Activated CD4-positive, alpha-beta T cell treated with anti-CD3 and anti-CD28 coated beads for 36 hours (primary cell): Measurements from ENCODE around the gene CALN1. TPM values are rescaled to one million over a fixed set of nuclear protein-coding genes. Genes with fewer than 3 reads are reported as not detected.
"Not testable (repeated sequence)": the region's sequence is repeated elsewhere in the genome, so short reads cannot be mapped to it uniquely, and the experiment has no call there.

Experiments used
- ATAC-seq: fragments of 200-7000 bp; cut with Tn5 transposase; one replicate; pipeline ENCODE4 v1.10.0; 2021; ENCODE audit warnings: mild to moderate bottlenecking, moderate library complexity
- CTCF ChIA-PET: fragments of 350-600 bp; sonication (Branson Sonifier 250); formaldehyde crosslinking; loops from one replicate; lab custom pipeline; 2021; ENCODE audit warnings: antibody characterized with exemption; lab: Charles Lee
- POLR2A ChIA-PET: fragments of 350-600 bp; sonication (Branson Sonifier 250); formaldehyde crosslinking; loops from one replicate; lab custom pipeline; 2021; ENCODE audit warnings: antibody characterized with exemption, inconsistent platforms; lab: Charles Lee
- DNase-seq: peaks from one replicate; pipeline ENCODE4 v3.0.0-alpha.2; 2020
- H3K27ac Mint-ChIP-seq: one replicate; pipeline ENCODE4 v1.8.0; 2021; ENCODE audit warnings: mixed read lengths
- H3K27me3 Mint-ChIP-seq: one replicate; pipeline ENCODE4 v1.8.0; 2021; ENCODE audit warnings: mixed read lengths
- H3K36me3 Mint-ChIP-seq: one replicate; pipeline ENCODE4 v1.8.0; 2021; ENCODE audit warnings: low read depth, mixed read lengths
- H3K4me1 Mint-ChIP-seq: one replicate; pipeline ENCODE4 v1.8.0; 2021; ENCODE audit warnings: mixed read lengths
- H3K4me3 Mint-ChIP-seq: one replicate; pipeline ENCODE4 v1.8.0; 2021; ENCODE audit warnings: mild to moderate bottlenecking, moderate library complexity, mixed read lengths
- H3K9me3 Mint-ChIP-seq: one replicate; pipeline ENCODE4 v1.8.0; 2021; ENCODE audit warnings: low read depth, mixed read lengths
- intact Hi-C, 2 experiments: fragments of 100-400 bp; cut with DNase I in 1 of 2; cut with micrococcal nuclease in 1 of 2; formaldehyde crosslinking; loops; one replicate each; pipeline versions ENCODE4 v1.14.2 to v1.15.1; 2022 to 2024; cut with DNase I, micrococcal nuclease
- total RNA-seq, 2 experiments: library from RNA; stranded (reverse); gene quantifications; one replicate each; pipeline ENCODE4 v1.2.3, GENCODE V29; 2021

CALN1 gene
- total RNA-seq, 2 experiments from 2014 or later, result 0.11 to 0.12 TPM

DNA sequence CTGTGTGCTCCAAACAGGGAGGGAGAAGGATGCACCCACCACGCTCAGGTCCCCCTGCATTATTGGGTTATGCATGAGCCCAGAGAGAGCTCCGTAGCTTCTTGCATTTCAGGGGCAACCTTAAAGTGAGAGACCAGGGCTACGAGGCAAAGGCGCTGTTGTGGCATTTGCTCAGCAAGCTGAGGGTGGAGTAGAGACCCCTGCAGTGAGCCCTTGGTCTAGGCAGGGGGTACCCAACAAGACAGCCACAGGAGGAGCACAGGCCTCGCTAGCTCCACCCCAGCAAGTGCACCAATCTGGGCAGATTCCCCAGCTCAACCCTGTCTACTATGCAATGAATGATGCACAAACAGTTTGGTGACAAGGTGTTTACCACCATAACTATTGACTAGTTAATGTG lies 198.4 kb downstream of the CALN1 start:
- peaks cover 9% of the 10 kb centered on the region for H3K9me3 Mint-ChIP-seq
- CTCF ChIA-PET, result interaction anchor here (0.6 kb wide), 1 partner anchor 1564 kb away, joined by 3 read pairs; no protein-coding TSS in a partner anchor
- no peaks in the 10 kb centered on the region for H3K4me1 Mint-ChIP-seq
- POLR2A ChIA-PET, result no interaction called here
- H3K27me3 Mint-ChIP-seq, result no peaks in the 10 kb centered on the region
- intact Hi-C loops, result loop anchor here in 1 of 2 experiments (10.0 kb wide), 1 partner anchor 309 kb away; no protein-coding TSS in a partner anchor
- ATAC-seq (no peak), DNase-seq (no peak)
- no peaks in the 10 kb centered on the region for H3K36me3 Mint-ChIP-seq
- no peak overlapping the region for H3K4me3 Mint-ChIP-seq
- H3K27ac Mint-ChIP-seq, result no peak overlapping the region

DNA sequence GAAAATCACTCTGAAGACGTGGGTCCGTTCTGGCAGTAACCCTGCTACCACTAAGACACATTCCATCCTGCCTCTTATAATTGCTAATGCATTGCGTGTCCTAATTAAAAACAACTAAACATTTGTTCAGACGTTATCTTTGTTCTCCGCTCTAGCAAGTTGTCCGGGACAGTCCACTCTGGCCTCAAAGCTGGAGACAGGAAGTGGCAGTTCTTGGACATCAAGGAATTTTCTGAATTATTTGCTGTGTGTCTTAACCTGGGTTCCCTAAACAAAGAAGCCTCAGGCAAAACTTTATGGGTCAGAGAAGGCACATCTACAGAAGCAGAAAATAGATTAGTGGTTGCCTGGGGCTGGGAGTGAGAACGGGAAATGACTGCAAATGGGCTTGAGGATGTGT lies 199.1 kb downstream of the CALN1 start:
- no peak for ATAC-seq
- no peak for DNase-seq
- POLR2A ChIA-PET, result no interaction called here
- Mint-ChIP-seq H3K4me3 (no peak overlapping the region), H3K9me3 (peaks cover 5% of the 10 kb centered on the region), H3K4me1 (no peaks in the 10 kb centered on the region), H3K27ac (no peak overlapping the region), H3K27me3 (no peaks in the 10 kb centered on the region), H3K36me3 (no peaks in the 10 kb centered on the region)
- CTCF ChIA-PET, result no interaction called here
- intact Hi-C loops, result loop anchor here in 1 of 2 experiments (10.0 kb wide), 1 partner anchor 308 kb away; no protein-coding TSS in a partner anchor

GRCh38 chr7:72211175-72211574 lies 201.0 kb downstream of the CALN1 start:
- Mint-ChIP-seq H3K4me1 (no peaks in the 10 kb centered on the region), H3K27me3 (no peaks in the 10 kb centered on the region), H3K4me3 (no peak overlapping the region), H3K27ac (no peak overlapping the region), H3K9me3 (peaks cover 5% of the 10 kb centered on the region), H3K36me3 (no peaks in the 10 kb centered on the region)
- intact Hi-C loops, result loop anchor here in 1 of 2 experiments (10.0 kb wide), 1 partner anchor 306 kb away; no protein-coding TSS in a partner anchor
- DNase-seq, result no peak
- ChIA-PET CTCF (no interaction called here), POLR2A (no interaction called here)
- no peak for ATAC-seq

- DNase-seq, H3K4me3 Mint-ChIP-seq, H3K4me1 Mint-ChIP-seq, H3K27ac Mint-ChIP-seq, H3K9me3 Mint-ChIP-seq, ATAC-seq, CTCF ChIA-PET, H3K27me3 Mint-ChIP-seq, intact Hi-C loops, POLR2A ChIA-PET, H3K36me3 Mint-ChIP-seq: not testable (repeated sequence)
These were observed 203.1 kb downstream of the CALN1 start for GRCh38 chr7:72209006-72209405.

GRCh38 chr7:72196176-72196575 lies 216.0 kb downstream of the CALN1 start:
- POLR2A ChIA-PET, result no interaction called here
- peaks cover 4% of the 10 kb centered on the region for H3K9me3 Mint-ChIP-seq
- DNase-seq (no peak), ATAC-seq (no peak)
- CTCF ChIA-PET, result no interaction called here
- intact Hi-C loops, result no loop called here
- H3K4me3 Mint-ChIP-seq, result no peak overlapping the region
- no peaks in the 10 kb centered on the region for H3K27me3 Mint-ChIP-seq
- H3K36me3 Mint-ChIP-seq, result no peaks in the 10 kb centered on the region
- no peaks in the 10 kb centered on the region for H3K4me1 Mint-ChIP-seq
- no peak overlapping the region for H3K27ac Mint-ChIP-seq

DNA sequence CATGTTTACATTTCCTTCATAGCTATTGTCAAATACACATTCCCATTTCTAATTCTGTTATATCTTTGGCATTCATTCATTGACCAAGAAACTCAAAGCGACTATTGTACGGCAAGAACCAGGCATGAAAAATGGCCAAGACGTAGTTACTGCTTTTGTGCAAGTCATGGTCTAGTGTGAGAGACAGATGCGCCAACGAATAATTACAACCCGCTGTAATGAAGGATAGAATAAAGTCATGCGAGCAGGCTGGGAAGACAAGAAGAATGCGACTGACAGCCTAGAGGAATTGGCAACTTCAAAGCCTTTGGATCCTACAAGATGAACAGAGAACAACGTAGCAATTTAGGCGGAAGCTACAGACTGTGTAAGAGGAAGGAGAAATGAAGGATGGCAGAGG lies 221.2 kb downstream of the CALN1 start:
- Mint-ChIP-seq H3K9me3 (peaks cover 6% of the 10 kb centered on the region), H3K4me1 (no peaks in the 10 kb centered on the region), H3K27ac (no peak overlapping the region), H3K27me3 (no peaks in the 10 kb centered on the region), H3K36me3 (no peaks in the 10 kb centered on the region), H3K4me3 (no peak overlapping the region)
- ATAC-seq (no peak), DNase-seq (no peak)
- ChIA-PET CTCF (no interaction called here), POLR2A (no interaction called here)
- intact Hi-C loops, result no loop called here

GRCh38 chr7:72190146-72190545 lies 222.0 kb downstream of the CALN1 start:
- DNase-seq (no peak), ATAC-seq (no peak)
- Mint-ChIP-seq H3K4me3 (no peak overlapping the region), H3K9me3 (peaks cover 6% of the 10 kb centered on the region), H3K4me1 (no peaks in the 10 kb centered on the region), H3K27ac (no peak overlapping the region), H3K27me3 (no peaks in the 10 kb centered on the region), H3K36me3 (no peaks in the 10 kb centered on the region)
- intact Hi-C loops, result no loop called here
- ChIA-PET POLR2A (no interaction called here), CTCF (no interaction called here)

DNA sequence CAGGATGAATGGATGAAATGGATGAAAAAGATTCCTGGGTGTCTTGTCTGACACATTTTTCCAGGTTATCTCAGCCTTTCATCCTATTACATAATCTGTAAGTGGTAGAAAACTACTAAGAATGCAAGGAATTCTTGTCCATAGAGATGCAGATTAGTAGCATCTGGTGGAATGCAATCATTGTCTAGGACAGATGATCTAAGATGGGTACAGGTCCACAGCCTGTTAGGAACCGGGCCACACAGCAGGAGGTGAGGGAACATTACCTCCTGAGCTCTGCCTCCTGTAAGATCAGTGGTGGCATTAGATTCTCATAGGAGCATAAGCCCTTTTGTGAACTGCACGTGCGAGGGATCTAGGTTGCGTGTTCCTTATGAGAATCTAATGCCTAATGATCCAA lies 225.0 kb downstream of the CALN1 start:
- intact Hi-C loops, result no loop called here
- POLR2A ChIA-PET, result no interaction called here
- peaks cover 4% of the 10 kb centered on the region for H3K9me3 Mint-ChIP-seq
- DNase-seq, result no peak
- H3K4me3 Mint-ChIP-seq, result no peak overlapping the region
- H3K36me3 Mint-ChIP-seq, result no peaks in the 10 kb centered on the region
- no peak overlapping the region for H3K27ac Mint-ChIP-seq
- CTCF ChIA-PET, result no interaction called here
- H3K27me3 Mint-ChIP-seq, result no peaks in the 10 kb centered on the region
- ATAC-seq, result no peak
- no peaks in the 10 kb centered on the region for H3K4me1 Mint-ChIP-seq

GRCh38 chr7:72183835-72184234 lies 228.3 kb downstream of the CALN1 start:
- peaks cover 4% of the 10 kb centered on the region for H3K9me3 Mint-ChIP-seq
- ChIA-PET POLR2A (no interaction called here), CTCF (no interaction called here)
- no peaks in the 10 kb centered on the region for H3K36me3 Mint-ChIP-seq
- no peak overlapping the region for H3K27ac Mint-ChIP-seq
- no peak overlapping the region for H3K4me3 Mint-ChIP-seq
- intact Hi-C loops, result no loop called here
- DNase-seq, result no peak
- no peaks in the 10 kb centered on the region for H3K27me3 Mint-ChIP-seq
- no peaks in the 10 kb centered on the region for H3K4me1 Mint-ChIP-seq
- no peak for ATAC-seq

GRCh38 chr7:72182036-72182435 lies 230.1 kb downstream of the CALN1 start:
- intact Hi-C loops, result no loop called here
- no peak for ATAC-seq
- Mint-ChIP-seq H3K27ac (no peak overlapping the region), H3K36me3 (no peaks in the 10 kb centered on the region), H3K4me3 (no peak overlapping the region), H3K9me3 (peaks cover 2% of the 10 kb centered on the region), H3K27me3 (no peaks in the 10 kb centered on the region), H3K4me1 (no peaks in the 10 kb centered on the region)
- CTCF ChIA-PET, result no interaction called here
- POLR2A ChIA-PET, result no interaction called here
- DNase-seq, result no peak

DNA sequence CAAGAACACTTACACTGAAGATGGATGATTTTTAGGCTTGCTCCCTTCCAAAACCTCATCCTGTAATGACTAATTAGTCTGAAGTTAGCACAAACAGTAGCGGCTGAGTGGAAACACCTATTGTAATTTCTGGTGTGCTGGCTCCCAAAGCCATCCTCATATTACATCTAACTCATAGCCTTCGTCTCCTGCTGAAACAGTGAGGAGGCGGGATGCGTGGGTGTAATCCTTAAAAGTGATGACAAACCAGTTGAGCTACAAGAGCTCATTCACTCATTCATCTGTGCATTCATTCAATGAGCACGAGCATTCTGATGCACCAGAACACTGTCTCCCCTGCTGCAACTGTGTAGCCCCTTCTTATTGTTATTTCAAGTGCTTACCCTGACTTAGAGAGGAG lies 235.3 kb downstream of the CALN1 start:
- DNase-seq (no peak), ATAC-seq (no peak)
- Mint-ChIP-seq H3K9me3 (peaks cover 8% of the 10 kb centered on the region), H3K4me3 (no peak overlapping the region), H3K27ac (no peak overlapping the region), H3K36me3 (no peaks in the 10 kb centered on the region), H3K27me3 (no peaks in the 10 kb centered on the region), H3K4me1 (no peaks in the 10 kb centered on the region)
- CTCF ChIA-PET, result no interaction called here
- POLR2A ChIA-PET, result no interaction called here
- intact Hi-C loops, result no loop called here

DNA sequence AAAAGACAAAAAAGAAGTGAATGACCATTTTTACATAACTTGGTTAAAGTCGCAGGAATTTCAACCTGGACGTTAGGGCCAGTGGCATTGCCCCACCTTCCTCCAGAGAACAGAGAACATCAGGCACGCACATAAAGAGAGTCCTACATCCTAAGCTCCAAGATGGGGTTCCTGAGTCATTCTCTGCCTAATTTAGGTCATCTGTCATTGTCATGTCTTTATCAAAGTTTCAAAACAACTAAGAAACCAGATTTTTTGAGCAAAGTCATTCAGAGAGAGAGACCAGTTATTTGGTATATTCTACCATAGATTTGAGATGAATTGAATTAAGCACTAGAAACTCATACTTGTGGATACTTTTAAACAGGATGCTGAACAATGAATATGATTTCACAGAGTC lies 241.7 kb downstream of the CALN1 start:
- ChIA-PET CTCF (no interaction called here), POLR2A (interaction anchor here (0.6 kb wide), 1 partner anchor 121 kb away, joined by 6 read pairs; no protein-coding TSS in a partner anchor)
- DNase-seq, result no peak
- Mint-ChIP-seq H3K9me3 (peaks cover 9% of the 10 kb centered on the region), H3K27ac (no peak overlapping the region), H3K4me3 (no peak overlapping the region), H3K27me3 (no peaks in the 10 kb centered on the region), H3K4me1 (no peaks in the 10 kb centered on the region), H3K36me3 (no peaks in the 10 kb centered on the region)
- no peak for ATAC-seq
- intact Hi-C loops, result no loop called here

DNA sequence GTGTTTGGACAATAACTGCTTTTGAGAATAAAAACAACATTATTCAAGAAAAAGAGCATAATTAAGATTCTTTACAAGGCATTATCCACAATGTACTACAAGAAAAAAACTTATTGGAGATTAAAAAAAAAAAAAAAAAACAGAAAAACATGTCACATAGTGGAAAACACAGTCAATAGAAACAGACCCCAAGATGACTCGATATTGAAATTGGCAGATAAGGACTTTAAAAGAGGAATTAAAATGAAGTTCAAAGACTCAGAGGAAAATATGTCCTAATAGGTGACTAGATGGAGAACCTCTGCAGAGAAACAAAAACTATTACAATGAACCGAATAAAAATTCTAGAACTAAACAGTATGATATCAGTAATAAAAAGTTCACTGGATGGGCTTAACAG lies 248.9 kb downstream of the CALN1 start:
- peaks cover 8% of the 10 kb centered on the region for H3K9me3 Mint-ChIP-seq
- POLR2A ChIA-PET, result no interaction called here
- H3K27ac Mint-ChIP-seq, result no peak overlapping the region
- H3K4me1 Mint-ChIP-seq, result no peaks in the 10 kb centered on the region
- intact Hi-C loops, result no loop called here
- no peaks in the 10 kb centered on the region for H3K36me3 Mint-ChIP-seq
- CTCF ChIA-PET, result no interaction called here
- DNase-seq (no peak), ATAC-seq (no peak)
- H3K27me3 Mint-ChIP-seq, result no peaks in the 10 kb centered on the region
- no peak overlapping the region for H3K4me3 Mint-ChIP-seq
